ENCODE results near the gene OVCH1.

- TF ChIP-seq POLR2A (IDR thresholded peaks at IDR 0.05; ENCODE audit: low read length) (no peak), GATA1 (IDR thresholded peaks at IDR 0.05; ENCODE audit: low read depth, low read length) (no peak)
Observed at GRCh38 chr12:29447285-29447975, 50.1 kb downstream of the OVCH1 start.
